NCI-H748 (cell line): ENCODE data around the gene DDIT4.
"Not testable (repeated sequence)": the region's sequence is repeated elsewhere in the genome, so short reads cannot be mapped to it uniquely, and the experiment has no call there.

Source experiments
- DNase-seq: peaks from one replicate; lab custom pipeline; 2025; ENCODE audit not compliant: unreplicated experiment; lab: John Stamatoyannopoulos, UW

The DDIT4 gene

GRCh38 chr10:72249176-72249862, 24.4 kb upstream of the DDIT4 start:
- DNase-seq: not testable (repeated sequence)

DNA sequence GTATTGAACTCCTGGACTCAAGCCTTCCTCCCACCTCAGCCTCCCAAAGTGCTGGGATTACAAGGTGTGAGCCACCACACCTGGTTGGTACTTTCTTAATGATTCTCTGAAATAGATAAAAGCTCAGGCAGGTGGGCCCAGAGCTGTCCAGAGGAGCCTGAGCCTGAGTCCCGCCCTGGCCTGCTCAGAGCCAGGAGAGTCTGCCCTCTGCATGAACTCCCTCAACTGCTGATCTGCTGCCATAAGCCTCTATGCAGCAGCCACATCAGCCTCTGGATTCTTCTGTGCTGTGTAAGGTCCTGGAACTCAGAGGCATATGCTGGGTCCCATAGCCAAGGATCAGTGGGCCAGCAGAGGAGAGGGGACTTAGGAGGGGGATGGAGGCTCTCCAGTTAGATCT, 23.1 kb upstream of the DDIT4 start:
- DNase-seq: no peak

DNA sequence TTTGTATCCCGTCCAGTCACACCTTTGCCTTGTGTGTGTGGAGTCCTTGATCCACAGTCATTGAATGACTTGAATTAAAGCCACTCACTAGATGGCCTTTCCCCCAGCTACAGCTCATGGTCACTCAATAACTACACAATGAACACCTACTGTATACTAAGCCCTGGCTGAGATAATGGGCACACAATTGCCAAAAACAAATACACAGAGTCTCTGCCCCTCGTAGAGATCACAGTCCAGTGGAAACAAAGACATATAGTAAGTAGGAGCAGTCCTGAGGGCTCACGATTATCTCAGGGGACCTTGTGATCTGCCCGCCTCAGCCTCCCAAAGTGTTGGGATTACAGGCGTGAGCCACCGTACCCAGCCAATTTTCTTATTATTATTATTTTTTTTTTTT, 22.1 kb upstream of the DDIT4 start:
- no peak for DNase-seq

DNA sequence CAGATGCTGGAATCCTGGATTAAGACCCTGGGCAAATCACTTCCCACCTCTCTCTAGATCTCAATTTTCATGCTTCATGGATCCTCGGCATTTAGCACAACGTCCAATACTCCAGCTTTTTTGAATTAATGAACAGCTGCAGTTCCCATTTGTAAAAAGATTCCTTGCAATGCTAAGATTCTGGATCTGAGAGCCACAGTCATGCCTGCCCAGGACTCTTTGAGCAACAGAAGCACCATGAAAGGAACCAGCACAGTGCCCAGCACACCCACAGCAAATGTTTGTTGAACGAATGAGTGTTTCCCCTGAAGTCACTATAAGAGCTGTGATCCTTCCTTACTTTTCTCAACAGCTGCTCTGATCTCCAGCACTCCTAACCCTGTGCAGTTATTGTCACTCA, 20.8 kb upstream of the DDIT4 start:
- DNase-seq: no peak

DNA sequence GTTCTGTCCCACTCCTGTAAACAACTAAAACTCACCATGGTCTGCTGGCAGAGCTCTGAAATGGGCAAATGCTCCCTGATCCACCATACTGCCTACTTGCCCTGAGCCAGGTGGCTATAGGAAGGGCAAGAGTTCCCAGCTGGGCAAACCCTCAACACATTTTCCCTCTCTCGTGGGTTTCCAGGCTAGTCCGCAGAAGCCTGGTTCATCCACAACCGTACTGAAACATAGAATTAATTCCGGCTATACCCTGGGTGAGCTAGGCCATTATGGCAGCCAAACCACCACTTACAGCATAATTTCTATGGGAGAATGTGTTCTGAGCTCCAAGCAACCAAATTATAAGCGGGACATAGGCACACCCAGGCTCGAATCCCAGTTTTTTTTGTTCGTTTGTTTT, 20.1 kb upstream of the DDIT4 start:
- no peak for DNase-seq

DNA sequence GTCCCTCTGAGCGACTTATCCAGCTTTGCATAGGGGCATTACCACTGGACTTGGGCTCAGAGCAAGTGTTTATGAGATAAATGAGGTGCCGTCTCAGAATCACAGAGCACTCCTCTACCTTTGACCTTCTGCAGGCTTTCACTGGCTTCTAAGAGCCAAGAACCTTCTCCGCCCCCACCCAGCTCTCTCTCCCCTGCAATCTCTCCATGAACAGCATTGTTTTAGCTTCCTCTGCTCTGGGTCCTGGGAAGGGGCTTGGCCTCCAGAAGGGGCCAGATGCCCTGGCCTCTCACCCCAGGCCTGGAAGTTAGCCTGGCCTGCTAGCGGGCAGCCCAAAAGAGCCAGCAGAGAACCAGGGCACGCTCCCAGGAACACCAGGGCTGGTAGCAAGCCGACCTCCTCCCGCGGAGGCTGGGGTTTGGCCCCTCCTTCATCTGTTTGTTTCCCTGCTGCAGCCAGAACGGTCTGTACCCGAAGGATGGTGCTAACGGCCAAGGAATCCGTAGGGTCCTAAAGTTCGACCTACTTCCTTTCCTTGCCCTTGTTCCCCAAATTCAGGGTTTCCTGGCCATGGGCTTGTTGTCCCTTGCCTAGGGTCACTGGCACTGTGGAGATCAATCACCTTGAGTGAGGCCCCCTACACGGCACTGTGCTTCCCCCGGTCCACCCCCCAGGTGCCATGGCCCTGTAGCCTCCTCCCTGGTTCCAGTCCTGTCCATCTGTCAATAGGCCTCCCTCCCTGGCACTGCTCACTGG, 18.7 kb upstream of the DDIT4 start:
- DNase-seq: no peak

DNA sequence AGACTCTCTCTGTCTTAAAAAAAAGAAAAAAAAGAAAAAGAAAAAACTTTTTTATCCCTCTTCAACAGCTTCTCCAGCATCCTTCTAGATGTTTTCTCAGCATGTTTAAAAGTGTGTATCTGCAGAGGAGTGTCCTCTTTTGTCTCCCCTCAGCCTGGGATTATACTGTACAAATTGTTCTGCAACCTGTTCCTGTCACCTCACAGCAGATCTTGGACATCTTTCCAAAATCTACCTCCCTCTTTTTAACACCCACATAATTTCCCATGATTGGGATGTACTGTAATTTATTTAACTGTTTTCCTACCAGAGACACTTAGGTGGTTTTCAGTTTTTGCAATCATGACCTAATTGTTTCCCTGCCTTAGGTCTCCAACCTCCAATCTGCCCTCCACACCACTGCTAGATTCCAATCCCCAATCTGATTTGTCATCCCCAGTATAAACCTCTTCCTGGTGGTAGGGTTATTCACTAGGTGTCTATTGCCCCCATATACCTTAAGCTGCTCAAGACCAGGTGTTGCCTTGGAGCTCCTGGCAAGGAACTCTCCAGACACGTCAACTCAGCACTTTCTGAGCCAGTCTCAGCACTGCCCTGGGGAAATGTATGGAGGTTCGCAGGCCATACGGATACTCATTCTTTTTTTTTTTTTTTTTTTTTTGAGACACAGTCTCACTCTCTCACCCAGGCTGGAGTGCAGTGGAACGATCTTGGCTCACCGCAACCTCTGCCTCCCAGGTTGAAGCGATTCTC, 17.6 kb upstream of the DDIT4 start:
- no peak for DNase-seq

DNA sequence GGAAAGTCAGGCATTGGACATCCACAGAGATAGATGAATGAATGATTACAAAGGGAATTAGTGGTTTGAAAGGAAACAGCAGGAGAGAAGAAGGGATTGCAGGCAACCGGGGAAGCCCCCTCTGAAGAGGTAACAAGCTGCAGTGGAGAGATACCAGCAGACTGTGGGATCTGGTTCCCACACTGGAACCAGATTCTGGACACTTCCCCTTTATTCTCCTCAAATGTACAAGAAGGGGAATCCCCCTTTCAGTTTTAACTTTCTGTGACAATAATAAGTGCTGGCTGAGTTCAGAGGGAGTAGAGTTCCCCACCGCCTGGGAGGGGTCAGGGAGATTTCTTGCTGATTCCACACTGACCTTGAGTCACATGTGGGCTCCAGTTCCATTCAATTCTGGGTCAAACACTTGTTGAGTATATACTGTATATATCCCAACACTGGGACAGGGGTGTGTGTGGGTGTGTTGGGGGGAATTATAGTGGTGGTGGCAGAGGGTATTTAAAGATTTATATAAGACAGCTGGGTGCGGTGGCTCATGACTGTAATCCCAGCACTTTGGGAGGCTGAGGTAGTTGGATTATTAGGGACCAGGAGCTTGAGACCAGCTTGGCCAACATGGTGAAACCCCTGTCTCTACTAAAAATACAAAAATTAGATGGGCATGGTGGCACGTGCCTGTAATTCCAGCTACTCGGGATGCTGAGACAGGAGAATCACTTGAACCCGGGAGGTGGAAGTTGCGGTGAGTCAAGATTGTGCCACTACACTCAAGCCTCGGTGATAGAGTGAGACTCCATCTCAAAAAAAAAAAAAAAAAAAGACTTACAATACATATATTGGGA, 16.5 kb upstream of the DDIT4 start:
- no peak for DNase-seq

GRCh38 chr10:72258617-72259016, 15.1 kb upstream of the DDIT4 start:
- no peak for DNase-seq

GRCh38 chr10:72259491-72260238, 14.1 kb upstream of the DDIT4 start:
- no peak for DNase-seq

DNA sequence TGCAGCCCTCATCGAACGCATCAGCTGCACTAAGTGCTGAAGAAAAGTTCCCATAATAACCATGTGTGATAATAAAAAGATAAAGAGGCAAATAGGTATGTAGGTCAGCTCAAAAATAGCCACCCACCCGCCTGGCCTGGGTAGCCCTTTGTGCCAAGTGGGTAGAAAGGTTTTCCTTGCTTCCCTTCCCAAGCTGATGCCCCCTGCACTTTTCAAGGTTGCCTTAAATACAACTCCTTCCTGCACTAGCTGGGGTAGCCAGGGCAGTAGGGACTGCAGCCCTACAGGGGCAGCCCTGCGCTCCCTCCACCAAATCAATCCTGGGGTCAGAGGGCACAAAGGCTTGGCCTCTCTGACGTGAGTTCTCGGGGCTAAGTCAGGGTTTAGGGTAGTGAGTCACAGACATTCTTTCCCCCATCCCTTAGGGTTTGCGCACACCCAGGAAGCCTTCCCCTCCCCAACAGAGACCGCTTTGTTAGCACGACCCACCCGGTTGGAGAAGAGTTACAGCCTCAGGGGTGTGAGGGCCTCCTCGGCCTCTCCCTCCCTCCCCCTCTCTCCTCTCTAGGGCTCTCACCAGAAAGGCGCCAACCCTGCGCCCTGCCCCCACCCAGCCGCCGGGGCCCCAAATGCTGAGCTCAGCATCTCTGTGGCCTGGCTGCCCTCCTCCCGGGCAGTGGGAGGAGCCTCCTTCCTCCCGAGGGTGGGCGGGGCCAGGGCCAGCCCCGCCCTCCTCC, 13.3 kb upstream of the DDIT4 start:
- peak; percentile 94 for DNase-seq

DNA sequence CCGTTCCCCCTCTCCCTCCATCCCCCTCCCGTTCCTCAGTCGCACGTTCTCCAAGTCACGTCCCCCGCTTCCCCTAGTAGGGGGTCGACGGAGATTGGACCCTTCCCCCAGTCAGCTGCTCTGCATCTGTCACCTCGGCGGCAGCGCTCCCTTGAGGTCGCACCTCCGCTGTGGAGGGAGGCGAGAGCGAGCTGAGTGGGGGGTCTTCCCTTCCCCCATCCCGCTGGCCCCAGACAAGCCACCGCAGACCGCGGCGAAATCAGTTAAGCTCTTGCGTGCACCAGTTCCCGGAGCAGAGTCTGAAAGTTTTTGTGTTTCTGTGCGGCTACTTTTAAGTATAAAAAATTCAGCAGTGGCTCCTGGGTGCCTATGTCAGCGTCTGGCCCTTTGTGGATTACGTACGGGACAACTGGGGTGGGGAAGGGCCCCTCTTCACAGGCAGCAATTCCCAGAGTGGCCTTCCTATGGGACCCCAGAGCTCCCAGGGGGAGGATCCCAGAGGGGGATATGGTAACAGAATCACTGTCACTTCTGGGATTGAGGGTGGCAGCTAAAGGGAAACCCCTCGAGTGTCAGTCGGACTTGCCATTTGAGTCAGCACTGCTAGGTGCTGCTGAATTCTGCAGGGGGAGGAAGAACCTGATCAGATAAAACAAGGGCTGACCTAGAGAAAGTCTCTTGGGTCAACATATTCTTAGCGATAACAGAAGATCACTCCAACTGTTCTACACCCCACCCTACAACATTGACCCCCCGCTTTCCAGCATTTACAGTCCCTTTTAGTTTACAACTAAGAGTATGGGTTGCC, 12.5 kb upstream of the DDIT4 start:
- peak; percentile 94 for DNase-seq

DNA sequence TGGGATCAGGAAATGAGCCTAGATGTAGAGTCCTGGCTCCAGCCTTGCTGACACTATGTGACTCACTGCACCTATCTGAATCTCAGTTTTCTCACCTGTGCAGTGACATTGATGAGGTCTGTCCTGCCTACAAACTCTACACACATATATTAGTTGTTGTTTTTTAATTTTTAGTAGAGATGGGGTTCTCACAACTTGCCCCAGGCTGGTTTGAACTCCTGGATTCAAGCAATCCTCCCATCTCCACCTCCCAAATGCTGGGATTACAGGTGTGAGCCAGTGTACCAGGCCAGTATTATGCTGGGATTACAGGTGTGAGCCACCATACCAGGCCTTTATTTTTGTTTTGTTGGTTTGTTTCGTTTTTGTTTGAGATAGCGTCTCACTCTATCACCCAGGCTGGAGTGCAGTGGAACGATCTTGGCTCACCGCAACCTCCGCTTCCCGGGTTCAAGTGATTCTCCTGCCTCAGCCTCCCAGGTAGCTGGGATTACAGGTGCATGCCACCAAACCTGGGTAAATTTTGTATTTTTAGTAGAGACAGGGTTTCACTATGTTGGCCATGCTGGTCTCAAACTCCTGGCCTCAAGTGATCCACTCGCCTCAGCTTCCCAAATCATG, 11.8 kb upstream of the DDIT4 start:
- no peak for DNase-seq

DNA sequence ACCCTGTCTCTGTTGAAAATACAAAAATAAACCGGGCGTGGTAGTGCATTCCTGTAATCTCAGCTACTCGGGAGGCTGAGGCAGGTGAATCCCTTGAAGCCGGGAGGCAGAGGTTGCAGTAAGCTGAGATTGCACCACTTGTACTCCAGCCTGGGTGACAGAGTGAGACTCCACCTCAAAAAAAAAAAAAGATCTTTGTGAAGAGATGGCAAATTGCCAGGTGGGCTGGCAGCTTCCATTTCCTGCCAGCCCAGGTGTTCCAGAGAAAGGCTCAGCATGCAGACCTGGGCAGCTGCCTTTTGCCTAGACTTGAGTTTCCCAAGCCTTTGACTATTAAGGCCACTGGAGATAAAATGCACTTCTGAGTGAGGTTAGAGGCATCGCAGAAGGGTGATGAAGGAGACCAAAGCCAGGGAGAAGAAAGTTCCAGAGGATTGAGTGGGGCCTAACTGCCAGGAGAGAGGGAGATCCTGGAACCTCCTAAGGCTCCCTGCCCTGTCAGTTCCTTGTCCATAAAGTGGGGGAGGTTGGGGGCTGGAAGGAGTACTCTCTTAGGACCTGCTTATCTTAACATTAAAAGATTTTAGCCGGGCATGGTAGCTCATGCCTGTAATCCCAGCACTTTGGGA, 10.0 kb upstream of the DDIT4 start:
- DNase-seq: peak; percentile 94

GRCh38 chr10:72264536-72264935, 9.2 kb upstream of the DDIT4 start:
- DNase-seq: no peak

DNA sequence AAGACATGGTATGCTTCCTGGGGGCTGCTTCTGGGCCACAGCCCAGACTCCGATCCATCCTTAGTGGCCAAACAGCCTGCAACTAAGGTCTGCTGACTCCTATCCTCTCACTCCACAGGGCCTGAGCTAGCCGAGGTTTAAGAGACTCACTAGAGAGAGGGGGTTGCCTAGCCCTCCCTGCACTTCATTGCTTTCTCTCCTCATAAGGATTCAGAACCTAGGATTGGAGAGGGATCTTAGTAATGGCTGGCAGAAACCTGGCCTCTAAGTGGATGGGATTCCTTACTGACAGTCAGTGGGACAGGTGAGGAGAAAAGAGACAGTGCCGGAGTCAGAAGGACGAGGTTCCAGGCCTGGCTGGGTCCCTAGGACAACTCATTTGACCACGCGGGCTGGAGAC, 8.2 kb upstream of the DDIT4 start:
- no peak for DNase-seq

- no peak for DNase-seq
These were observed 7.5 kb upstream of the DDIT4 start for GRCh38 chr10:72265990-72266865.
